Umbilical cord (tissue), 1 donor: Measurements from ENCODE around the gene PEMT. TPM values are rescaled to one million over a fixed set of nuclear protein-coding genes. Genes with fewer than 3 reads are reported as not detected.

Experiments used
- total RNA-seq: library from RNA; depleted of rRNA; stranded (reverse); fragments of >200 nt; gene quantifications from one replicate; pipeline ENCODE4 v1.2.3, GENCODE V29; 2014; ENCODE audit warnings: low replicate concordance; ENCODE audit not compliant: insufficient read depth

The PEMT gene
- total RNA-seq, 1 donor from 2014 or later = 23.4 TPM

Other genes with a start within 250 kb of the PEMT start
- 24.1 TPM for gene MED9, start 114.7 kb downstream of the PEMT start, total RNA-seq
- 0.96 TPM for gene RASD1, start 95.3 kb downstream of the PEMT start, total RNA-seq
- gene RAI1, start 89.8 kb upstream of the PEMT start, total RNA-seq = 6.3 TPM
- 62.6 TPM for gene SREBF1, start 245.3 kb upstream of the PEMT start, total RNA-seq